ENCODE measurements around the gene REX1BD. TPM values are rescaled to one million over a fixed set of nuclear protein-coding genes. Genes with fewer than 3 reads are reported as not detected.

The REX1BD gene
- total RNA-seq, 2 donors from 2014 or later = 146 to 214 TPM

DNA sequence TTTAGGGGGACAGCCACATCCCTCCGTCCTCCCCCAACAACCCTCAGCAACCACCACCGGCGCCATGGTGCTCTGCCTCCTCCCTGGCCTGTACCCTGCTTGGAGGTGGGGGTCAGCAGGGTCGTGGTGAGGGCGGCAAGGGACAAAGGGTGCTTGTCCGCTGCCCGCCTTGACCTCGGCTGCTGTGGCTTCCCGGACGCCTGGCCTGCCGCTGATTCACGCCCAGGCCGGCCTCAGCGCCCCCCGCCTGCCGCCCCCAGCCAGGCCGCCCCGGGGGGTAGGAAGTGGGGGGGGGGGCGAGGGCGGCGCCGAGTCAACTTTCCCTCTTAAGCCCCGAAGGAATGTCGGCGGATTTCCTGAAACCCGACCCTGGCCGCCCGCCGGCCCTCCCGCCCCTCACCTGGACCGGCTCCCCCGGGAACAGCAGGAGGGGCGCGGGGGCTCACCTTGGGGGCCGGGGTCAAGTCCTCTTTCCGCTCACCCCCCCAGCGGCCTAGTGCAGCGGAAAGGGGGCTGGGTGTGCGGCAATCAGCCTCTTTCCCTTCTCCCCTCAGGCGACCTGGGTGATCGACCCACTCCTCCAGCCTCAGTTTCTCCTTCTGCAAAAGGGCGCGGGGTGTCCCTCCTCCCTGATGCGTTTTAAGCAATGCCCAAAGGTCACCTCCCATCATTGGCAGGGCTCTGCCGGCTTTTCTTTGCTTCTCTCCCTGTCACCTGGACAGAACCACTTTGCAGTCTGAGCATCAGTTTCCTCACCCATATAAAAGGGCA, 22.1 kb downstream of the REX1BD start:
- no peak overlapping the region for H3K4me3 ChIP-seq
- DNase-seq (no peak), ATAC-seq (no peak)
- H3K27ac ChIP-seq = no peak overlapping the region
- H3K9me3 ChIP-seq = no peaks in the 10 kb centered on the region
- no peaks in the 10 kb centered on the region for H3K36me3 ChIP-seq (replicated peaks in 1 of 2; ENCODE audit: insufficient read depth in 1 of 2, low read depth in 2 of 2)
- H3K27me3 ChIP-seq = peaks cover 0 to 56% of the 10 kb centered on the region in 2 donors
- no peak for TF ChIP-seq POLR2A (IDR thresholded peaks at IDR 0.05)
- TF ChIP-seq, protein P1, sequence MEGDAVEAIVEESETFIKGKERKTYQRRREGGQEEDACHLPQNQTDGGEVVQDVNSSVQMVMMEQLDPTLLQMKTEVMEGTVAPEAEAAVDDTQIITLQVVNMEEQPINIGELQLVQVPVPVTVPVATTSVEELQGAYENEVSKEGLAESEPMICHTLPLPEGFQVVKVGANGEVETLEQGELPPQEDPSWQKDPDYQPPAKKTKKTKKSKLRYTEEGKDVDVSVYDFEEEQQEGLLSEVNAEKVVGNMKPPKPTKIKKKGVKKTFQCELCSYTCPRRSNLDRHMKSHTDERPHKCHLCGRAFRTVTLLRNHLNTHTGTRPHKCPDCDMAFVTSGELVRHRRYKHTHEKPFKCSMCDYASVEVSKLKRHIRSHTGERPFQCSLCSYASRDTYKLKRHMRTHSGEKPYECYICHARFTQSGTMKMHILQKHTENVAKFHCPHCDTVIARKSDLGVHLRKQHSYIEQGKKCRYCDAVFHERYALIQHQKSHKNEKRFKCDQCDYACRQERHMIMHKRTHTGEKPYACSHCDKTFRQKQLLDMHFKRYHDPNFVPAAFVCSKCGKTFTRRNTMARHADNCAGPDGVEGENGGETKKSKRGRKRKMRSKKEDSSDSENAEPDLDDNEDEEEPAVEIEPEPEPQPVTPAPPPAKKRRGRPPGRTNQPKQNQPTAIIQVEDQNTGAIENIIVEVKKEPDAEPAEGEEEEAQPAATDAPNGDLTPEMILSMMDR (IDR thresholded peaks at IDR 0.05) = no peak
- peaks cover 42% of the 10 kb centered on the region for H3K4me1 ChIP-seq
- 5 to 7% methylated on average over 8 to 43 of the region's 45 CpGs for WGBS, 2 donors
- intact Hi-C loops (cut with DNase I) = no loop called here

DNA sequence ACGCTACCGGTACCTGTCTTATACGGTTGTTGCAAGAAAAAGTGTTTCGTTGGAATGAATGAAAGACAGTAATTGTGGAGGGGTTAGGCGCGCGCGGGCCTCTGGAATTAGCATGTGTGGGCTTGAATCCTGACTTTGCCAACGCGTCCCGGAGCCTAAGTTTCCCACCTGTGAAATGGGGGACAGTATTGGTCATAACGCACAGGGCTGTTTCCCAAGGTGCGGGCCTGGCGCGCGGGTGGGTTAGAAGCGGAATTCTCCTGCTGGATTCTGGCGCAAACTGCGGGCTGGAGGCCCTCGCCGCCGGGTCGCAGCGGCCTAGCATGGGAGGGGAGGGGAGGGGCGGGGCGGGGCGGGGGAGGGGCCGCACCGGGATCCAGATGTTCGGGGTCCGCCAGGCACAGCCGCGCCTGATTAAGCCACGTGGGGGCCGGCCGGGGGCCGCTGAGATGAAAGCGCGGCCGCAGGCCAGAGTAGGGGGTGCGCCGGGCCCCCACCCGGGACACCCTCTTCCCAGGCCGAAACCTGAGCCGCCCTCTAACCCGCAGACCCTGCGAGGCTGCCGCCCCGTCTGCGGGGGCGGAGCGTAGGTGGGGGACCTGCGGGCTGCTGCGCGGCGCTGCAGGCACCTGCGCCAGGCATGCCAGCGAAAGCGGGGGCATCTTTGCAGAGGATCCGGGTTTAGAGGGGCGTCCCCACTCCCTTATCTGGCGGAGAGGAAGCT, 22.9 kb downstream of the REX1BD start:
- no peak for ATAC-seq
- DNase-seq = no peak
- 4 to 8% methylated on average over 16 to 54 of the region's 62 CpGs for WGBS, 2 donors

DNA sequence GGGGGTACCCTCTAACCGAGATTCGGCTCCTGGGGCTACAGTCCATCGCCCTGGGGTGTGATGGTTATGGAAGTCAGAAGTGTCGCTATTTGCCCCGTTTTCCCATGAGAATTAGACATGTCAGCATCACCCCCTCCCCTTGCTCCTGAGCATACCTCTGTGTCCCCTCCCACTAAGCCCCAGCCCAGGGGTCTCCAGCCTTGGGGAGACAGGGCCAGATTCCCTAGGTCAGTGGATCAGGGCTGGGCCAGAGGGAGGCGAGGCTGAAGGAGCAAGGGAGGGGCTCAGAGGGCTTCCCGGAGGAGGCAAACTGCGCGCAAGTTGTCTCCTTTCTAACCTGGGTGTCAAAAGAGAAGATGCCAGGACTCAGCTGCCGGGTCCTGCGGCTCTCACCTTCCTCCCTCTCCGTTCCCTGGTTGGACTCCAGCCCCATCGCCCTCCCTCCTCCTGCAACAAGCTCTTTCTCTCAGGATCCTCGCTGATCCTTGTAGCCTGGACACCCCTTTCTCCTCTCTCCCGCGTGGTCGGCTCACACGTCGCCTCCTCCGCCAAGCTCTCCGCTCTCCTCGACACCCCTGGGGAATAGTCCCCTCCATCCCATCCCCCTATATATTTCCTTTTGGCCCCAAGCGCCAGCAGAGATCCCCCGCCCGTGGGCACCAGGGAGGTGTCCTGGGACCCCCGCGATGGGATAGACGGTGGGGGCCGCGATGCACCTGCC, 23.6 kb downstream of the REX1BD start:
- DNase-seq (no peak), ATAC-seq (peak; percentile 27)
- Histone ChIP-seq H3K4me1 (peaks cover 35% of the 10 kb centered on the region), H3K4me3 (peak overlapping the region in 1 of 2 donors; percentile 7), H3K27ac (no peak overlapping the region), H3K27me3 (peaks cover 0 to 49% of the 10 kb centered on the region in 2 donors), H3K36me3 (replicated peaks in 1 of 2; ENCODE audit: insufficient read depth in 1 of 2, low read depth in 2 of 2) (no peaks in the 10 kb centered on the region), H3K9me3 (no peaks in the 10 kb centered on the region)
- intact Hi-C loops (cut with DNase I) = no loop called here
- TF ChIP-seq, protein P1 (IDR thresholded peaks at IDR 0.05) = no peak
- TF ChIP-seq POLR2A (IDR thresholded peaks at IDR 0.05) = no peak
- 1 to 3% methylated on average over 23 to 30 of the region's 30 CpGs for WGBS, 2 donors

More for the DNA sequence above, 22.9 kb downstream of the REX1BD start:
- H3K9me3 ChIP-seq = no peaks in the 10 kb centered on the region
- peaks cover 0 to 50% of the 10 kb centered on the region in 2 donors for H3K27me3 ChIP-seq
- H3K36me3 ChIP-seq (replicated peaks in 1 of 2; ENCODE audit: insufficient read depth in 1 of 2, low read depth in 2 of 2) = no peaks in the 10 kb centered on the region
- no peak overlapping the region for H3K4me3 ChIP-seq
- no peak overlapping the region for H3K27ac ChIP-seq
- H3K4me1 ChIP-seq = peaks cover 36% of the 10 kb centered on the region
- no peak for TF ChIP-seq POLR2A (IDR thresholded peaks at IDR 0.05)
- intact Hi-C loops (cut with DNase I) = no loop called here

DNA sequence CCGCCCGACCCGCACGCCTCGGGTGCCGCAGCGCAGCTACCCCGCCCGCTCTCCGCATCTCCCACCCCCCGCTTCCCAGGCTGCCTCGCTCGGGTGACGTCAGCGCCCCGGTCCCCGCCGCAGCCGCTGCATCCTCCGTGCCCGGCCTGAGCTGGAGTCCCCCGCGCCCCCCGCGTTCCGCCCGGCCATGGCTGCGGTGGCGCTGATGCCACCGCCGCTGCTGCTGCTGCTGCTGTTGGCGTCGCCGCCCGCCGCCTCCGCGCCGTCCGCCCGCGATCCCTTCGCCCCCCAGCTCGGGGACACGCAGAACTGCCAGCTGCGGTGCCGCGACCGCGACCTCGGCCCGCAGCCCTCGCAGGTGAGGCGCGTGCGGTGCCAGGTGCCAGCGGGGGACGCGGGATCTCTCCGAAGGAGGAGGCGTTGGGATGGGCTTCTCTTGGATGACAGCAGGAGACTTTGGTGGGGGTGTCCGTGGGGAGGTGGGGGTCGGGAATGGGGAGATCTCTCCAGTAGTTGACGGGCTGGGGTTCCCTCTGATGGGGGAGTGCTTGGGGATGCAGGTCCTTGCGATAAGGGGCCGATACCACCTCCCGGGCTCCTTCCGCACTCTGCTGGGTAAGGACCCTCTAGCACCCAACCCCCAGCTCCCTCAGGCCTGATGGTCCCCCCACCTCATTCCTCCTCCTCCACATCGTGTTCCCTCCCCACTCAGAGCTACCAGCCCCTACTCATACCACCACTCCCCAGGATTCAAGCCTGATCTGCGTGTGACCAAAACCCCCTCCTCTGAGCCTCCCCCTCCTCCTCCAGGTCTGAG, 24.4 kb downstream of the REX1BD start, which contains the start of gene TMEM59L:
Gene TMEM59L, plus strand, starts transcription at position 99 of the 817 bp plus-strand sequence. Its CDS starts 89 bp downstream, at position 188.
- WGBS, 2 donors = 1 to 14% methylated on average over 7 to 61 of the region's 70 CpGs
- Histone ChIP-seq H3K36me3 (replicated peaks in 1 of 2; ENCODE audit: insufficient read depth in 1 of 2, low read depth in 2 of 2) (no peaks in the 10 kb centered on the region), H3K4me3 (peak within 1 kb of the TSS in 1 of 2 donors; percentile 7), H3K27me3 (peaks cover 0 to 42% of the 10 kb centered on the region in 2 donors), H3K9me3 (no peaks in the 10 kb centered on the region), H3K27ac (no peak within 1 kb of the TSS), H3K4me1 (peaks cover 28% of the 10 kb centered on the region)
- DNase-seq (peak in 1 of 4 donors; percentile 42), ATAC-seq (peak; percentile 33)
- intact Hi-C loops (cut with DNase I) = no loop called here
- no peak for TF ChIP-seq POLR2A (IDR thresholded peaks at IDR 0.05)
- TF ChIP-seq, protein P1 (IDR thresholded peaks at IDR 0.05) = no peak
